ENCODE measurements around the gene TMEM125.

TMEM125 gene

DNA sequence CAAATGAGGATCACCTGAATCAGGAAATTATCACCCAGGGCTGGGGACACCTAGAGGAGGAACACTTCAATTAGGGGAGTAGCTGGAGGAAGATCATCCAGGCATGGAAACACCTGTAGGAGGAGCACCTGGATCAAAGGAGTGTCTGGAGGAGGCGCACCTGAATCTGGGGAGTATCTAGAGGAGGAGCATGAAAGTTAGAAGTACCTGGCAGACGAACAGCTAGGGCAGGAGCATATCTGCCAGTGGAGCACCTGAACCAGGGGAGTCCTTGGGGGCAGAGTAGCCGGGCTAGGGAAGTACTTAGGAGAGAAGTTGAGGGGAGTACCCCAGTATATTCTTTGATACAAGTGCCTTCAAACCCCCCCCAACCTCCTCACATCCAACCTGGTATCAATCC is 14.3 kb downstream of the TMEM125 start:
- H3K27ac ChIP-seq (ENCODE audit: low read length): no peak overlapping the region
- H3K36me3 ChIP-seq (ENCODE audit: control insufficient read depth, insufficient read depth, low read length): no peaks in the 10 kb centered on the region
- no peak for DNase-seq (ENCODE audit: low read depth, low spot score)
- no peaks in the 10 kb centered on the region for H3K9me3 ChIP-seq (ENCODE audit: control insufficient read depth, insufficient read depth, low read length)
- no CpG with 5 or more reads among the region's 3 CpGs for WGBS (ENCODE audit: insufficient coverage, insufficient read length)
- peaks cover 9% of the 10 kb centered on the region for H3K4me1 ChIP-seq (ENCODE audit: control insufficient read depth, insufficient read depth, low read length)
- no peaks in the 10 kb centered on the region for H3K27me3 ChIP-seq (ENCODE audit: control insufficient read depth, insufficient read depth, low read length)
- no peak overlapping the region for H3K4me3 ChIP-seq (ENCODE audit: low read length)

DNA sequence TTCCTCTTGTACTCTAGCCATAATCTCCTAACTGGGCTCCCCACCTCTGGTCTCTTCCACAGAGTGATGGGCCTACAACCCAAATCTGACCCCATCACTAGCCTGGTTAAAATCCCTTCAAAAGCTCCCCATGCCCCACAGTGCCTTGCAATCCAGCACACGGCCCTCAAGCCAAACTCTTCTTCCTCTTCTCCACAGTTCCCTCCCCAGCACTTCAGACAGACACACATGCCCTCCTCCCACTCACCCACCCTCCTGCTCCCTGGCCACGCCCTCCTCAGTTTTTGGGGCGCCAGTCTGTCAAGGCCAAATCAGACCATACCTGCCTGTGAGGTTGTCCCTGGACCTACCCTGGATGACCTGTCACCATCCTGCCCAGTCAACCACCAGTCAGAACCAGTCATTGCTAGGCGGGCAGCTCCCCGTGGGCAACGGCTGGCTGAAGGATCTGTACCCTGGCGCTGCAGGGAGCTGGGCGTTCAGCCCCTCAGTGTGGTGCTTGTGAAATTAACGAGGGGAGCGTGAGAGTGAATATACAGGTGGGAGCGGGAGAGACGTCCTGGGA is 14.8 kb downstream of the TMEM125 start:
- H3K4me3 ChIP-seq (ENCODE audit: low read length): no peak overlapping the region
- H3K4me1 ChIP-seq (ENCODE audit: control insufficient read depth, insufficient read depth, low read length): peaks cover 9% of the 10 kb centered on the region
- WGBS (ENCODE audit: insufficient coverage, insufficient read length): no CpG with 5 or more reads among the region's 12 CpGs
- H3K36me3 ChIP-seq (ENCODE audit: control insufficient read depth, insufficient read depth, low read length): no peaks in the 10 kb centered on the region
- no peaks in the 10 kb centered on the region for H3K27me3 ChIP-seq (ENCODE audit: control insufficient read depth, insufficient read depth, low read length)
- H3K9me3 ChIP-seq (ENCODE audit: control insufficient read depth, insufficient read depth, low read length): no peaks in the 10 kb centered on the region
- no peak for DNase-seq (ENCODE audit: low read depth, low spot score)
- no peak overlapping the region for H3K27ac ChIP-seq (ENCODE audit: low read length)

DNA sequence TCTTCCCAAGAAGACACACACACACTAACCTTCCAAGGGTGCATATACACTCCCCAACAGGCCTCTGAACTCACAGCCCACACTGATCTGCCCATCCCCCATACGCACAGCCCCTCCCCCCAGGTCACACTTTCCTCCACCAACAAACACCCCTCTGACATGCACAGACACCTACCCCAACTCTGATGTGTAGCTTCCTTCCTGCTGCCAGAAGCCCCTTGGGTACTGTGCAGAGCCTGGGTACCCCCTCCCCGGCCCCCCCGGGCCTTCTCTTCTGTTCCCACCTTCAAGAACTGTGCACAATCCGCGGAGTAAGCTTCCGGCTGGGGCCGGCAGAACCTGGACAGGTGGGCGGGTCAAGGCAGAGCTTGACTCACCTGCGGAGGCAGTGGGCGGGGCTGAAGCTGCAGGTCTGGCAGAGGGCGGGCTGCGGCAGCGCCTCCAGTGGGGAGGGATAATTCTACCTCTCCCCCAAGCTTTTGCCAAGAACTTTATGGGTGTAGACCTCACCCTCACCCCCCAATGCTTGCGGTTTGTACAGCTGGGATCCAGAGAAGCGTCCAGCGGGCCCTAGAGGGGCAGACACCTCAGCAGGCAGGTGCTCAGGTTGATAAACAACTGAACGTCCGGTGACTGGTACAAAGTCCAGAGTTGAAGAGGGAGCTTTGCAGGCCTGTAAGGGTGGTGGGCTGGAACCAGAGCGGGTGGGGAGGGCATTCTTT is 15.6 kb downstream of the TMEM125 start, which contains the start of gene C1orf210:
Gene C1orf210 (minus strand): TSS at position 313 of the 722 bp plus-strand sequence. CDS start 2,311 bp downstream, outside the sequence.
- Histone ChIP-seq H3K27ac (ENCODE audit: low read length) (no peak within 1 kb of the TSS), H3K36me3 (ENCODE audit: control insufficient read depth, insufficient read depth, low read length) (no peaks in the 10 kb centered on the region), H3K9me3 (ENCODE audit: control insufficient read depth, insufficient read depth, low read length) (no peaks in the 10 kb centered on the region), H3K27me3 (ENCODE audit: control insufficient read depth, insufficient read depth, low read length) (no peaks in the 10 kb centered on the region), H3K4me1 (ENCODE audit: control insufficient read depth, insufficient read depth, low read length) (peaks cover 9% of the 10 kb centered on the region), H3K4me3 (ENCODE audit: low read length) (peak within 1 kb of the TSS; percentile 36; the same call in 1 of the 2 replicates)
- peak; percentile 87 for DNase-seq (ENCODE audit: low read depth, low spot score)
- no CpG with 5 or more reads among the region's 19 CpGs for WGBS (ENCODE audit: insufficient coverage, insufficient read length)

DNA sequence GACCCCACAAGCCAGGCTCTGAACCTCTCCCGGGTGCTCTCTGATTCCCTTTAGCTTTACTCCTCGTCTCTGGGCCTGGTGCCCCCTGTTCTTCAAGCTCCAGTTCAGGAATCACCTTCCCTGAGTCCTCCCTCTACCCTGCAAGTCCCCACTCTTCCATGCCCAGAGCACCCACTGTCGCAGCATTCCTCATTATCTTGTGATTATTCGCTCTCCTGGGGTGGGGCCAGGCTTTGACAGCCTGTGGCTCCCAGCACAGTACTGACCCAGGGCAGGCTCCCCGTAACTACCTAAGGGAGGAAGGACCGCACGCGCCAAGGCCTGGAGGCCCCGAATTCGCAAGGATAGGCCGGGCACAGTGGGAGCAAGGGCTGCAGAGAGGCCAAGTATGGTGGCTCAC is 16.3 kb downstream of the TMEM125 start:
- H3K4me3 ChIP-seq (ENCODE audit: low read length): no peak overlapping the region
- H3K27ac ChIP-seq (ENCODE audit: low read length): no peak overlapping the region
- no CpG with 5 or more reads among the region's 11 CpGs for WGBS (ENCODE audit: insufficient coverage, insufficient read length)
- H3K36me3 ChIP-seq (ENCODE audit: control insufficient read depth, insufficient read depth, low read length): no peaks in the 10 kb centered on the region
- no peaks in the 10 kb centered on the region for H3K9me3 ChIP-seq (ENCODE audit: control insufficient read depth, insufficient read depth, low read length)
- peaks cover 9% of the 10 kb centered on the region for H3K4me1 ChIP-seq (ENCODE audit: control insufficient read depth, insufficient read depth, low read length)
- no peak for DNase-seq (ENCODE audit: low read depth, low spot score)
- no peaks in the 10 kb centered on the region for H3K27me3 ChIP-seq (ENCODE audit: control insufficient read depth, insufficient read depth, low read length)

DNA sequence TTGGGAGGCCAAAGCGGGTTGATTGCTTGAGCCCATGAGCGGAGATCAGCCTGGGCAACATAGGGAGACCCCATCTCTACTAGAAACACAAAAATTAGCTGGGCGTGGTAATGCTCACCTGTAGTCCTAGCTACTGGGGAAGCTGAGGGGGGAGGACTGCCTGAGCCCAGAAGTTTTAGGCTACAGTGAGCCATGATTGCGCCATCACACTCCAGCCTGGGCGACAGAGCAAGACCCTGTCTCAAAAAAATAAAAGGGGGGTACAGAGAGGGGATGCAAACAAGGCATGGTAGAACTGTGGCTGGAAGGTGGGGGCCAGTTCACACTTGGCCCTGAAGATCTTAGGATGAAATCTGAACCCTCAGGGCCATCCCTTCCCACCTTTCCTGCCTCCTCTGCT is 16.8 kb downstream of the TMEM125 start:
- no peak for DNase-seq (ENCODE audit: low read depth, low spot score)
- Histone ChIP-seq H3K9me3 (ENCODE audit: control insufficient read depth, insufficient read depth, low read length) (no peaks in the 10 kb centered on the region), H3K27me3 (ENCODE audit: control insufficient read depth, insufficient read depth, low read length) (no peaks in the 10 kb centered on the region), H3K27ac (ENCODE audit: low read length) (no peak overlapping the region), H3K36me3 (ENCODE audit: control insufficient read depth, insufficient read depth, low read length) (no peaks in the 10 kb centered on the region), H3K4me1 (ENCODE audit: control insufficient read depth, insufficient read depth, low read length) (peaks cover 9% of the 10 kb centered on the region), H3K4me3 (ENCODE audit: low read length) (no peak overlapping the region)
- WGBS (ENCODE audit: insufficient coverage, insufficient read length): no CpG with 5 or more reads among the region's 5 CpGs

DNA sequence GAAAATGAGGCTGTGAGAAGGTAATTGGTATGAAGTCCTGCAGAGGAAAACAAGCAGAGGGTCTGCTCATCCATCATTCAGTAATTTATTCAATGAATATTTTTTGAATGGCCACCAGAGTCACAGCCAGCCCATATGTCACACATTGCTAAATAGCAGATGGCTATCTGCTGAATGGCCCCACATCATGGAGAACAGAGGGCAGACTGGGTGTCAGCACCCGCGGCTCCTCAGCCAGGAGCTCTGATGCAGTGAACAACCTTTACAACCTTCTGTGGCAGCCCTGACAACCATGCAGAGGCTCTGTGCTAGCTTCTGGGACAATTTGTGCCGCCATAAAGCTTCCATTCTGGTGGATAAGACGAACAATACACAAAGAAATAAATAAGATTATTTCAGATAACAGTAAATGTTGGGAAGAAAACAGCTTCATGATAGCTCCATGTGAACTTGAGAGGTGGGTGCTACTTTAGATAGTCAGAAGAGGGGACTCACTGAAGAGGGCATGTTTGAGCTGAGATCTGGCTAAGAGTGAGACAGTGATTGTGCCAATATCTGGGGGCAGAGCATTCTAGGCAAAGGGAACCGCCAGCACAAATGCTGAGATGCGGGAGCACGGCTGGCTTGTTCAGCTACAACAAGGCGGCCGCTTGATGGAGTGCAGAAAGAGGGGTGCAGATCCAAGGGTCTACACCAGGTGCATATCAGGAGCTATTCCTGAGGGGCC is 18.4 kb downstream of the TMEM125 start:
- Histone ChIP-seq H3K4me1 (ENCODE audit: control insufficient read depth, insufficient read depth, low read length) (peaks cover 9% of the 10 kb centered on the region), H3K36me3 (ENCODE audit: control insufficient read depth, insufficient read depth, low read length) (no peaks in the 10 kb centered on the region), H3K9me3 (ENCODE audit: control insufficient read depth, insufficient read depth, low read length) (no peaks in the 10 kb centered on the region), H3K27ac (ENCODE audit: low read length) (no peak overlapping the region), H3K4me3 (ENCODE audit: low read length) (no peak overlapping the region), H3K27me3 (ENCODE audit: control insufficient read depth, insufficient read depth, low read length) (no peaks in the 10 kb centered on the region)
- DNase-seq (ENCODE audit: low read depth, low spot score): no peak
- no CpG with 5 or more reads among the region's 9 CpGs for WGBS (ENCODE audit: insufficient coverage, insufficient read length)

DNA sequence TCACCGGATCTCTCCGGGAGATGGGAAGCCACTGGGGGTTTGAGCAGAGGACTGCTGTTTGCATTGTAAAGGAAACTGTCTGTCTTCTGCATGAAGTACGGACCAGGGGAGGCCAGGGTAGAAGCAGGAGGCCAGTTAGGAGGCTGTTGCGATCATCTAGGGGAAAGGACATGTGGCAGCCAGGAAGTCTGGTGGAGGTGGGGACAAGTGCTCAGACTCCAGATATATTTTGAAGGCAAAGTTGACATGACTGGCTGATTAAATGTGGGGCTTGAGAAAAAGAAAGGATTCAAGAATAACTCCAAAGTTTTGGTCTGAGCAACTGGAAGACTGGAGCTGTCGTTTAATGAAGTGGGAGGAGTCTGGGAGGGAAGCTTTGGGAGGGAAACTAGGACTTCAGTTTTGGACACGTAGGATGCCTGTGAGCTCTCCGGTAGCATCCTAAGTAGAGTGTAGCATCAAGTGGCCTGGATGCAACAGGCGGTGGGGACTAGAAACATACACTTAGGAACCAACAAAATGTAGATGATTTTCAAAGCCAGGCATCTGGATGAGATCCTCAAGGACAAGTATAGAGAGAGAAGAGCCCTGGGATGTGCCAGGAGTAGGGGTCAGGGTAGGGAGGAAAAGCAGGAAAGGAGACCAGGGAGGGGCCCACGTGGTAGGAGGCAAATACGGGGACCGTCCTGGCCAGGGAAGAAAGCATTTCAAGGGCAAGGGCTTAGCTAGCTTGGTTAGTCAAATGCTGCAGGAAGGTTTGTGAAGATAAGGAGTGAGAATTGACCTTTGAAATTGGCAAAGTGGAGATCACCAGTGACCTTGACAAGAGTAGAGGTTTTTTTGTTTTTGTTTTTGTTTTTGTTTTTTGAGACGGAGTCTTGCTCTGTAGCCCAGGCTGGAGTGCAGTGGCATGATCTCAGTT is 19.3 kb downstream of the TMEM125 start:
- Histone ChIP-seq H3K27ac (ENCODE audit: low read length) (no peak overlapping the region), H3K4me1 (ENCODE audit: control insufficient read depth, insufficient read depth, low read length) (peaks cover 11% of the 10 kb centered on the region), H3K36me3 (ENCODE audit: control insufficient read depth, insufficient read depth, low read length) (no peaks in the 10 kb centered on the region), H3K4me3 (ENCODE audit: low read length) (no peak overlapping the region), H3K27me3 (ENCODE audit: control insufficient read depth, insufficient read depth, low read length) (no peaks in the 10 kb centered on the region), H3K9me3 (ENCODE audit: control insufficient read depth, insufficient read depth, low read length) (no peaks in the 10 kb centered on the region)
- DNase-seq (ENCODE audit: low read depth, low spot score): no peak
- WGBS (ENCODE audit: insufficient coverage, insufficient read length): no CpG with 5 or more reads among the region's 12 CpGs

DNA sequence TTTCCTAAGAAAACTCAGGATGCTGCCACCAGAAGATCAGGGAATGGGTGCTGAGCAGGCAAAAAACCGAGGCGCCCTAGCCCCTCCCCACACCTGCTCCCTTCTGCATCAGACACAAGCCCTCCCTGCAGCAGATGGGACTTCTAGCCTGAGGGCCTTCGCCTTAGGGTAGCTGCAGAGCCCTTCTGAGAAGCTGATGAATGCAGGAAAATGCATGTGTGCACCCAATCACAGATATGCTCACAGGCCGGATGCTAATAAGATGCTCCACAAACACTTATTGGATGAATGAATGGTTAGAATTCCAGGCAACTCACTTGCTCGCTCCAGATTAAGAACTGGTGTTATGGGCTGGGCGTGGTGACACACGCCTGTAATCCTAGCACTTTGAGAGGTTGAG is 22.4 kb downstream of the TMEM125 start:
- Histone ChIP-seq H3K36me3 (ENCODE audit: control insufficient read depth, insufficient read depth, low read length) (no peaks in the 10 kb centered on the region), H3K4me3 (ENCODE audit: low read length) (no peak overlapping the region), H3K4me1 (ENCODE audit: control insufficient read depth, insufficient read depth, low read length) (peaks cover 5% of the 10 kb centered on the region; the same call in 1 of the 2 replicates), H3K27me3 (ENCODE audit: control insufficient read depth, insufficient read depth, low read length) (no peaks in the 10 kb centered on the region), H3K27ac (ENCODE audit: low read length) (no peak overlapping the region), H3K9me3 (ENCODE audit: control insufficient read depth, insufficient read depth, low read length) (no peaks in the 10 kb centered on the region)
- no peak for DNase-seq (ENCODE audit: low read depth, low spot score)
- no CpG with 5 or more reads among the region's 7 CpGs for WGBS (ENCODE audit: insufficient coverage, insufficient read length)

DNA sequence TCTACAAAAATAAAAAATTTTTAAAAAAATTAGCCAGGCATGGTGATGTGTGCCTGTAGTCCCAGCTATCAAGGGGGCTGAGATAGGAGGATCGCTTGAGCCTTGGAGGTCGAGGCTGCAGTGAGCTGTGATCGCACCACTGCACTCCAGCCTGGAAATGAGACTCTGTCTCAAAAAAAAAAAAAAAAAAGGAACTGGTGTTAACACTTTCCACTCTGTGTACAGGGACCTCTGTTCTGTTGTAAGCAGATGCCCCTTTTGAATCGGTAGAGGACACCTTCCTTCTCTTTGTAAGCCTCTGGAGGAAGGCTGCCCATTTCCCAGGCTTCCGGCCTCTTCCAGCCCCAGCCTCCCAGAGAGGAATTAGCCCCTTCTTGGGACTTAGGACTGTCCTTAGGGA is 22.9 kb downstream of the TMEM125 start:
- no peaks in the 10 kb centered on the region for H3K9me3 ChIP-seq (ENCODE audit: control insufficient read depth, insufficient read depth, low read length)
- no peak overlapping the region for H3K27ac ChIP-seq (ENCODE audit: low read length)
- no peaks in the 10 kb centered on the region for H3K36me3 ChIP-seq (ENCODE audit: control insufficient read depth, insufficient read depth, low read length)
- no CpG with 5 or more reads among the region's 5 CpGs for WGBS (ENCODE audit: insufficient coverage, insufficient read length)
- H3K27me3 ChIP-seq (ENCODE audit: control insufficient read depth, insufficient read depth, low read length): no peaks in the 10 kb centered on the region
- no peak for DNase-seq (ENCODE audit: low read depth, low spot score)
- peaks cover 5% of the 10 kb centered on the region; the same call in 1 of the 2 replicates for H3K4me1 ChIP-seq (ENCODE audit: control insufficient read depth, insufficient read depth, low read length)
- no peak overlapping the region for H3K4me3 ChIP-seq (ENCODE audit: low read length)

DNA sequence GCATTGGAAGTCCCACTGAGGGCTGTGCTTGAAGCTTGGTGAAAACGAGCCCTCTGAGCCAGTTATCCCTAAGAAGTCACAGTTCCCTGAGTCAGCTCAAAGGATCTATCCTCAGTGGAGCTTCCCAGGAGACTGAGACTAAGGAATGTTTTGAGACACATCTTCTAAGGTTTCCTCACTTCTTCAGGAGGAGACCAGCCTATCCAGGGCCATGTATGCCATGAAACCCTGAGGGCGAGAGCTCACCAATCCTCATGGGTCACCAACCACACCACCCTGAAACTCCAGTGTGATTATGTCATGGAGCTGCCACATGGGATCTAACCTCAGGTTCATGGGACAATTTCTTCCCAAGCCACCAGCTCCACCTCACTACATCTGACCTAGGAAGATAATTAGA is 23.4 kb downstream of the TMEM125 start:
- peaks cover 5% of the 10 kb centered on the region; the same call in 1 of the 2 replicates for H3K4me1 ChIP-seq (ENCODE audit: control insufficient read depth, insufficient read depth, low read length)
- H3K27ac ChIP-seq (ENCODE audit: low read length): no peak overlapping the region
- no peak overlapping the region for H3K4me3 ChIP-seq (ENCODE audit: low read length)
- no peaks in the 10 kb centered on the region for H3K36me3 ChIP-seq (ENCODE audit: control insufficient read depth, insufficient read depth, low read length)
- H3K27me3 ChIP-seq (ENCODE audit: control insufficient read depth, insufficient read depth, low read length): no peaks in the 10 kb centered on the region
- WGBS (ENCODE audit: insufficient coverage, insufficient read length): no CpG with 5 or more reads among the region's 2 CpGs
- DNase-seq (ENCODE audit: low read depth, low spot score): no peak
- H3K9me3 ChIP-seq (ENCODE audit: control insufficient read depth, insufficient read depth, low read length): no peaks in the 10 kb centered on the region

All from iPS DF 6.9 (cell line).